ENCODE data around the gene SYS1.
A peak's percentile ranks its signal among the peaks of the same experiment; 100 is the strongest.

The SYS1 gene

DNA sequence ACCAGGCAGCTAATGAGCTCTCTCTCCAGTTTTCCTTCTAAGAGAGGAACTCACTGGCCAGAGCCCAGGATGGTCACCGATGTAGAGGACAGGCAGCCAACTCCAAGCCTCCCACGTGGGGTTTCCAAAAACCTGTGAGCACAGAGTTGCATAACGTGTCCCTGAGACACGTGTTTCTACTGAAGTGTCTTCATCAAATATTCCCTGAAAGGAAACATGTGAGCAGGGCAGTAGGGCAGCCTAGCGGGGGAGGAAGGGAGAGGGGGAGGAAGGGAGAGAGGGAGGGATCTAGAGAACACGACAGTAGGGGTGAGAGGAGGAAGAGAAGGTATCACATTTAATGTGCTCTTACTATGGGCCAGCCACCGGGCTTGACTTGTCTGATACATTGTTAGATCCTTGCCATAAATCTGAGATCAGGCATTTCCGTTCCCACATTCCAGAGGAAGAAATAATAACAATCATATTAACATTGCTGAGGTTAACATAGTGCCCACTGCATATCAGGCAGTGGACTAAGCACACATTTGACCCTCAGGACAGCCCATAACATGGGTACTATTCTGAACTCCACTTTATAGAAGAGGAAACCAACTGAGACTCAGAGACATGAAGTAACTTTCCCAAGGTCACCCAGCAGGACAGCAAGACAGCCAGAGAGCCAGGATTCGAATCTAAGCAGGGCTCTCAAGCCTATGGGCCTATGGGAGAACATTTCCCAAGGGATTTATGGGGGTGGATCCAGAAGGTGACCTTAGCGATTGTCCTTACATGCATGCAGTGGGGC, 4.5 kb upstream of the SYS1 start:
- DNase-seq: no peak

DNA sequence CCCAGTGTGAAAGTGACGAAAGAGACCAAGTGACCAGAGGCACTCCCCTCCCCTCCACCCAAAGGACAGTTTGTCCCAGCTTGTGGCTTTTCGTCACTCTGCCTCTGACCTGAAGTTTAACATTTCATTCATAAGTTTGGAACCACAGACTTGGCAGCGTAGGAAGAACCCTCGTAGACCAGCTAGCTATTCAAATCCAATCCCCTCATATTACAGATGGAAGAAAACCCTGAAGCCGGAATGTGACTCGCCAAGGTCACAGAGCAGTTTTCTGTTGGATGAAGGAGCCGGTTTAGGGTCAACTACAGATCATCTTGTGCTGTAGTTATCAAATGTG, 3.9 kb upstream of the SYS1 start:
- no peak for DNase-seq

DNA sequence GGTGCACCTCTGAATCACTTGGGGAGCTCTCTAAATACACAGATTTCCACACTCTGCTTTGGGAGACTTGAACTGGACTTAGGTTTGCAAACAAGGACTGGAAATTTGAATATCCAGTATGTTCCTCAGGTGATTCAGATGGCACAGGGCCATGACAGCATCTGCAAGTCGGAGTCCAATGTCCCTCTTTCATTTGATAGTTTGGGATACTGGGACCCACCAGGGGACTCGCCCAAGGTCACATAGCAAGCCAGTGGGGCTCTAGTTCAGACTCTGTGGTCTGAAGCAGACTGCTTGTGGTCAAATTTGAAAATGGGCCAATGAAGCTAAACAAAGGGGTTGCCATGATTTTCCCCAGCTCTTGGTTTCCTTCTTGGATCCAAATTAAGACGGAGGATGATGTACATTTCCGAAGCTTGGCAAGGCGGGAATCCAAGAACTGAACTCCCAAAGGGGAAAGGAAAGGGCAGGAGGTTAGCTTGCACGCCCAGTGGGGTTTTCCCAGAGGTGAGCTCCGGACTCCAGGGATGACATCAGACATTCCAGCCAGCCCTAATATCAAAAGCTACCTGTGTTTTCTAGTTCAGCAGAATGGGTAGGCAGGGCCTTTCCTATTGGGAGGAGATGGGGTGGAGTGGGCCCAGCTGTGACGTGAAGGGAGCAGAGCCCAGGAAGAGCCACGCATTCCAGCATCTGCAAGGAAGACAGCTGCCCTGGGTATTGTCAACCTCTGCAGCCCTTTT, 3.4 kb upstream of the SYS1 start:
- peak; percentile 94 for DNase-seq

DNA sequence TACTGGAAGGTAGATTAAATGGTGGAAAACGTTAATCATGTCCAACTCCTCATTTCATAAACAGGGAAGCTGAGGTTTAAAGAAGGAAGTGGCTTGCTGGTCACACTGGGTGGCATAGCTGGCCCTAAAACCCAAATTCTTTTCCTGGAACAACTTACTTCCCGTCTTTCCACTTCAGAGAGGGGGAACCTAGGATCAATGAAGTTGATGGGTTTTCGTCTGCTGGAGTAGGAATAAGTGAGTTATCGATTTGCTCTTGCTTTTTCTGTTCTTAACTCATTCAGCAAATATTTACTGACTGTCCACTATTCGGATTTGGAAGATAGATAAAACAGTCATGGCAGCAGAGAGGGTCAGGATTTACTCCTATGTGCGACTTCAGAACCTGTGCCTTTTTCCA, 1.2 kb upstream of the SYS1 start:
- DNase-seq: no peak

DNA sequence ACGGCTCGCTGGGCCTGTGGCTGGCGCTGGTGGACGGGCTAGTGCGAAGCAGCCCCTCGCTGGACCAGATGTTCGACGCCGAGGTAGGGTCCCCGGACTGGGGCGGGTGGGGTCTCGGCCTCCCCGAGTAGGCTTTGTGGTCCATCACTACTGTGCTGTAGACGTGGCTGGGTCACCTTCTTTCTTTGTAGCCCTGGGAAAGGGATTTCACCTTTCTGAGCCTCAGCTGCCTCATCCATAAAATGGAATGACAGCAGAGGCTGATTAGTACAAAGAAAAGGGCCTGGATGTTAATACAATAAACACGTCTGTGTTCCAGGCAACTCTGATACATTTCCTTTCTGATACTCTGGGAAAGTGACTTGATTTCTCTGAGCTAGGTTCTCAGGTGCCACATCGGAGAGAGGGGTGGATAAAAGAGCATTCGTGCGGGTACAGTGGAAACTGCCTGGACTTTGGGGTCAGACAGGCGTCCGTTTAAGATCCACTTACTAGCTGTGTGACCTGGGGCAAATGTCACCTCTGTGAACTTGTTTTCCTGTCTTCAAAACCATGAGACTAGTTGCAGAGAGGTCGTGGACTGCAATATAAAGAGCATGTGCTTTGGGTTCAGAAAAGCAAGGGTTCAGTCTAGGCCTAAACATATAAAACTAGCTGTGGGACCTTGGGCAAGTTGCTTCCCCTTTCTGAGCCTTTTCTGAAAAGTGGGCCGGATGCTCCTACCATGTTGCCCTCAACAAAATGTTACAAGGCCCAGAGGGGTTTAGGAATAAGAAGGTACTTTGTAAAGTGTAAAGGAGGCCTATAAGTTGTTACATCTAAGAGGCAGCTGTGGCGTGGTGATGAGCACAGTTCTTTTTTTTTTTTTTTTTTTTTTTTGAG, 896 bp downstream of the SYS1 start:
- no peak for DNase-seq

DNA sequence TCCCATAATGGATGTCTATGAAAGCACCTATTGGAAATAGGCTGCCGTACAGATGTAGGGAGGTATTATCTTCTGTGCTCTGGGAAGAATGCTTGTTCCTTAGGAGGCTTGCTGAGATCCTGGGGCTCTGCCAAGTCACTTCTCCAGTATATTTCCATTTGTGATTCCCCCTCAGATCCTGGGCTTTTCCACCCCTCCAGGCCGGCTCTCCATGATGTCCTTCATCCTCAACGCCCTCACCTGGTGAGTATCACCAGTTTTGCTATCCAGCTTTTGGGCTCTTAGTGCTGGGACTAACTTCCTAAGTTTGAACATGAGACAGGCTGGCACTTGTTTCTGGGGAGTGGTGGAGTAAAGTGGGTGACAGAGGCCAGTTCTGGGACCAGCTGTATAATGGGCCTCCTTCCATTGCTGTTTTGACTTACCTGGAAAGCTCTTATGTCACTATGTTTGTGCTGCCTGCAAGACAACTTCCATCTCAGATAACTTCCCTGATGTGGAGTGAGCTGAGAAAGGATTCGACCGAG, 2.6 kb downstream of the SYS1 start:
- no peak for DNase-seq

DNA sequence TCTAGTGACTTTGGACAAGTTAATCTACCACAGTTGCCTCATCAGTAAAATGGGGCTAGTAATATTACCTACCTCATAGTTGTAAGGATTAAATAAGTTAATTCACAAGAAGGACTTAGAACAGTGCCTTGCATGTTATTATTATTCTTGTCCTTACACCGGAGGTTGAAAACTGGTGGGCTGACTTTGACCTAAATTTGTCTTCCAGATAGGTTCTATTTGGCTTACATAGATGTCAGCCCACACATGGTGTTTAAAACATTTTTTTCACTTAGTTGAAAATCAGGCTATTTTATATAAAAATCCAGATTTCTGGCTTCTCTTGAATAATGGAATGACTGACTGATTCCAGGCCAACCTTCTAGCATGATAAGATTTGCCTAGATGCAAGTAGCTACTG, 3.2 kb downstream of the SYS1 start:
- DNase-seq: no peak

DNA sequence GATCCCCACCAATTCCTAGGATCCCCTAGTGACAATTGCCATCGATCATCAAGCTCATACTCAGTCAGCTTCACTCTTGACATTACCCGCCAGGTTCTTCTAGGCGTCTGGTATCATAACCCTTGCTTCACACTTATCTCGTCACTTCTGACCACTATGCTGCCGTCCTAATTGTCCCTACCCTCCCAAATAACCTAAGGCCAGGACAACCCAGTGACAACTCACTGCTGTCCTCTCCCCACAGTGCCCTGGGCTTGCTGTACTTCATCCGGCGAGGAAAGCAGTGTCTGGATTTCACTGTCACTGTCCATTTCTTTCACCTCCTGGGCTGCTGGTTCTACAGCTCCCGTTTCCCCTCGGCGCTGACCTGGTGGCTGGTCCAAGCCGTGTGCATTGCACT, 3.7 kb downstream of the SYS1 start:
- no peak for DNase-seq

DNA sequence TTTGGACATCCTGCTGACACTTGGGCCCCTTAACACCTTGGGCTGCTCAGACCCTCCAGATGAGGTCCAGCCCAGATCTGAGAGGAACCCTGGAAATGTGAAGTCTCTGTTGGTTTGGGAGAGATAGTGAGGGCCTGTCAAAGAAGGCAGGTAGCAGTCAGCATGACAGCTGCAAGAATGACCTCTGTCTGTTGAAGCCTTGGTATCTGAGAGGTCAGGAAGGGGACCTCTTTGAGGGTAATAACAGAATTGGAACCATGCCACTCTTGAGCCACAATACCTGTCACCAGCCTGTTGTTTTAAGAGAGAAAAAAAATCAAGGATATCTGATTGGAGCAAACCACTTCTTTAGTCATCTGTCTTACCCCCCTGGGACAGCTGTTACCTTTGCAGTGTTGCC, 4.2 kb downstream of the SYS1 start:
- no peak for DNase-seq

DNA sequence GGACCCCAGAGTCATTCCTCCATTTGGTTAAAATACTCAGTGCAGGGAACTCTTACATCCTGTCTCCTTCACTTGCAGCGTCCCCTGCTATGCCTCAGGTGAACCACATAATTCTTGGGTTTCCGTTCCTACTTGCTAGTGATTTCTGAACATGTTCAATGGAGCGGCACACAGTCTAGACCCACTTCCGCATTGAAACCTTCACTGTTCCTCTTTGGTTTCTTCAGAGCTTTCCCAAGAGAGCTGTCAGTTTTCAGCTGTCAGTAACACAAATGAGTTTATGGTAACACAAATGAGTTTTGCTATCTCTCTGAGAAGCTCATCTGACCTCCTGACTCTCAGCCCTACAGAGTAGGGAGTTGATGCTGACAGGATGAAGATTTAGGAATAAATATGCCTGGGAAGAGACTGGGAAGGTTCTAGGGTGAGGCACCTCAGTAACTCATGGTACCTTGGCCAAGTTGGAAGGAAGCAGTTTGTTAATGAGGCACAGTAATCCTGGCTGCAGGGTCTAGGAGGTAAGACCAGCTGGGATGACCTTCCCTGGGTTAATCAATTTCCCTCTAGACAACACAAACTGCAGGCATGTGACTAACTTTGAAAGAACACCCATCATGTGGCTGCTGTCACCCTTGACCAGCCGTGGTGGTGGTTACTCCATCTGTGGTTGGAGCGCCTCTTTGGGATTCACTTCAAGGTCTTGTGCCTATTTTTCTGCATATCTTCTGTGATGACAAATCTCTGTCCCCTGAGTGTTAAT, 5.4 kb downstream of the SYS1 start:
- no peak for DNase-seq

DNA sequence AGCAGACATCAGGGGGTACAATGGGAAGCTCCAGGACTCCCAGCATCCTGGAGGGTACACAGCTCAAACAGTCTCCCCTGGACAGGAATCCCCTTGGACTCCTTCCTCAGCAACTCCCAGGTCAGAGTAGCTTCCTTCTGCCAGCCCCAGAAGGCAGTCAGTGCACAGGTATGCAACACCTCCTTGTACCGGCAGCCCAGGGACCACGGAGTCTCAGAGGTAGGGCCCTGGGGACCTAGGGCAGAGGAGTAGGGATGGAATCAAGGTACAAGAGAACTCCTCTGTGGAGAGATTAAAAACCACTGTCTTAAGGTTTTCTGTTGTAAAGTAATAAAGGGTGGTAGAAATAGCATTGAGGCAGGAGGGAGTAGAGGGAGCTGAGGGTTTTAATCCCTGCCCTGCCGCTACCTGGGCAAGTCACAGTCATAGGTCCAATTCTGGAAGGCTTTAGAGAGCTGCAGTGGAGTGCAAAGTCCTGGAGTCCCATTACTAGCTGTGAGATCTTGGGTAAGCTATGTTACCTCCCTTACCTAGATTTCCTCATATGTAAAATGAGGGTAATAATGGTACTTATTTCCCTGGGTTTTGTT, 7.7 kb downstream of the SYS1 start:
- DNase-seq: no peak

DNA sequence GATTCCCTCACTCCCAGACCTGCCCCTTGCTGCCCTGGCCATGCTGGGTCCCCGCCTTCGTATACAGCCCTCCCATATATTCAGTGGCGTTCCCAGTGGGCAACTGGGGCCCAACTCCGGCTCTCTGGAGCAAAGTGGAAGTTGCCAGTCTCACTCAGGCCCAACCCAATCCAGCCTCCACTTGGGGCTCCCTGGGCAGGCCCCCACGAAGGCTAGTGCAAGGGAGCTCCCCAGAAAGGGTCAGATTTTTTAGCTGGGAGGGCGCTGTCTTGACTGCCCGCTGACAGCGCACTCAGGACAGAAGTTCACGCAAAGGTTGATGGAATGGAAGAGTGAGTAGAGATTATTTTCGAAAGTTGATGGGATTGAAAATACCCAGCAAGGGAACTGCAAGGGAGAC, 9.3 kb downstream of the SYS1 start:
- no peak for DNase-seq

DNA sequence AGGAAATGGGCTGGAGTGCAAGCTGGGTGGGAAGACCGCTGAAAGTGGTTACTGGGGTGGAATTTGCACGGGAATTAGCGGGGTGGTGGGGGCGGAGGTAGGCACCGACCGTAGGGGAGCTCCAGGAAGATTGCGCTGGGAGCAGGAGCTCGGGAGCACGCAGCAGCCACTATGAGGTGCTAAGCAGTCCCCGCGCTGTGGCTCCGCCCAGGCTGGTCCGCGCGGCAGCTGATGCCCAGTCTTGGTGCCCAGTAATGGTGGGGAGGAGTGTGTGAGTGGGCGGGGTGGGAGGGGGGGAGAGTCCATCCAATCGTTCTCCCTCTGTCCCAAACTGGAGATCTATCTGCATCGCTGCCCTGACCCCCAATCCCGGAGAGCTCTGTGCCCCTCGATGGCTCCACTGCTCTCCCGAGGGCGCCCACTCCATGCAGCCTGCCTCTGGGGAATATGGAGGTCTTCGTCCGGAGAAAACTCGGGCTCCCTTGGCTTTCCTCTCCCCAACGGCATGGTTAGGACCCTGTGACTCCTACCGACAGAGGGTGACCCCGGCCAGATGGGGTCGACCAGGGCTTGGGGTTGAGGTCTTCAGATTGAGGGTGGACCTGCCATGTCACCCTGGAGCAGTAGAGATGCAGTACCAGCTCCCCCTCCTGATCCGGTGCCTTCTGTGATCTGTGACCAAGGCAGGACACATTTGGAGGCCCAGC, 9.8 kb downstream of the SYS1 start:
- no peak for DNase-seq

DNA sequence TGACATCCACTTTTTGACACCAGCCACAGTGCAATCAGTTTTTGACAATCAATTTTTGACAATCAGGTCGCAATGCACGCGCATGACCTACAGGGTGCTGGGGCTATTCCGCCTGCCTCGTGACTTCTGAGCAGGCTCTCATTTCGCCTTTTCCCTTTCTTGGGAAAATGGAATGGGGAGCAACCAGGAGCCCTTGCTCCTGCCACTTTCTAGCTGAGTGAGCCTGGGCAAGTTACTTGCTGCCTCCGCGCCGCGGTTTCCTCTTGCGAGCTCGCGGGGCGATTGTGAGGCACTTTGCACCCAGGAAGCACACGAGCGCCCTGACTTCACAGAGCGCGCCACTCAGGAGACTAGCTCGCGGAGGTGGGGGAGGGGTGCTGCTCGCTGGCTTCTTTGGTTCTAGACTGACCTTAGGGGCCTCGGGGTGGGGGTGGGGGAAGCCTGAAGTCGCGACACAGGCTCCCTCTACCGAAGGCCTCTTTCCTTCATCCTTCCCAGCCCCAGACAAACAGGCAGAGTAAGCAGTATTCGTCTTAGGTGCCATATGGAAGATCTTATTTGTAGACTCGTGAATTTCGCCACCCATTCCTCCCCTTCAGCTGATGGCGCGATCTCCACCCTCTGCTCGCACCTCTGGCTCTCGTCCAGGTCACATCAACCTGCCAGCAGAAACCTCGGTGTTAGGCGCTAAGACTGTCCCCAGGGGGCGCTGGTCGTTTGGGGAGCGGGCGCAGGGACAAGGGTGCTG, 10.6 kb downstream of the SYS1 start:
- peak; percentile 93 for DNase-seq

DNA sequence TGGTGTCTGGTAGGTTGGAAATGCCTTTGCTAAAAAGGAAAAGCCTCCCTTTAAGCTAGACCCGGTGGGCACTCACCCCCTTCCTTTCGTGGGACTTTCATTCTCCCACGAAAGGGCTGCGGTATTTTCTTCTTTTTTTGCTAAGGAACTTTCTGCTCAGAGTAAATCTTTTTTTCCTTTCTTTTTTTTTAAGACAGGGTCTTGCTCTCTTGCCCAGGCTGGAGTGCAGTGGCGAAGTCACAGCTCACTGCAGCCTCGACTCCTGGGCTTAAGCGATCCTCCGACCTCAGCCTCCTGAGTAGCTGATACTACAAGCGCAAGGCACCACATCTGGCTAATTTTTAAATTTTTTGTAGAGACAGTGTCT, 11.1 kb downstream of the SYS1 start:
- DNase-seq: no peak

DNA sequence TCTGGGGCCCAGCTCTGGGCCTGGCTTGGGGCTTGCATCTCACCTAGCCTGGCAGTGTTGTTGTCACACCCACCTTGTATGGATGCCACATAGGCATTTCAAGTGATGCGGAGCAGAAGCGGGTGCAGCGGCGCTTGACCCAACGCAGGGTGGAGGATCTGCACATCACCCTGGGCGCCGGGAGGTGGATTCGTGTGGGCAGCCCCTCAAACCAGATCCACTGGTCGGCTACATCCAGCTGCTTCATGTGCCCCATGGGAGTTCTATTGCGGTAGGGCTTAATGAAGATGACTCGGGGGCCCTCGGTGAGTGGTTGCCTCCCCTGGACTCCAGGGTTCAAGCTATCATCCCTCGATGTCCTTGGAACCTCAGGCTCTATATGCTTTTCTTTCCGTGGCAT, 12.0 kb downstream of the SYS1 start:
- DNase-seq: no peak

DNA sequence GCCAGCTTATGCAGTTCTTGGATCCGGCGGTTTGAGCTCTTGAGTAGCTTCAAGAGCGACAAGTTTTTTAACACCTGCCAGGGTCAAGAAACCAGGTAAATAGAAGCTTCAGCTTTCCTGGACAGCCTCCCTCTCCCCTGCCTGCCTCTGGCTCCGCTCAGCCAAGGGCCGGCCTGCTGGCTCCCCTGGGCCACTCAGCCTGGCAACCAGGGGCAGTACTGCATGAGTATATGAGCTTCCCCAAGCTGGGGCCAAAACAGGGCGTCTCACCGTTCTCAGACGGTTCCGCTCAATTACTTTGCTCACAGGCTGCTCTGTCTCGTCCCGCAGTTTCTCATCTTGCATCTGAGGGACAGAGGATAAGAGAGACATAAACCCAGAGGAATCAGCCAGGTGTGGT, 14.3 kb downstream of the SYS1 start:
- no peak for DNase-seq

DNA sequence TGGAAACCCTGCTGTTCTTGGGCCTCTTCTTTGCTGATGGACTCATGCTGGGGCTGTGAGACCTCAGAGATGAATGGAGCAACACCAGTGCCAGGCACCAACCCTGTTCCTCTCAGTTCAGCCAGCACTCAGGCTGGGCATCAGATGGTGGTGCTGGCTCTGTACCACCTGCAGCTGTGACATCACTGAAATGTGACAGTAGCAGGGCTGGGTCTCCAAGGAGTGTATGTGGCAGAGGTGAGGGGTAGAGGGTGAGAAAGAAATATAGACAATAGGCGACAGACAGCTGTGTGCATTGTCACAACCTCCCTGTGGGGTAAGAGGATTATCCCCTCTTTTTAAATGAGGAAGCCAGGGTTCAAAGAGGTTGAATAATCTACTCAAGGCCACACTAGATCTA, 15.2 kb downstream of the SYS1 start, which contains the start of gene TP53TG5:
TSS of gene TP53TG5 (minus strand) at position 135 of the 400 bp plus-strand sequence. CDS start at position 46, 89 bp downstream.
- DNase-seq: no peak

DNA sequence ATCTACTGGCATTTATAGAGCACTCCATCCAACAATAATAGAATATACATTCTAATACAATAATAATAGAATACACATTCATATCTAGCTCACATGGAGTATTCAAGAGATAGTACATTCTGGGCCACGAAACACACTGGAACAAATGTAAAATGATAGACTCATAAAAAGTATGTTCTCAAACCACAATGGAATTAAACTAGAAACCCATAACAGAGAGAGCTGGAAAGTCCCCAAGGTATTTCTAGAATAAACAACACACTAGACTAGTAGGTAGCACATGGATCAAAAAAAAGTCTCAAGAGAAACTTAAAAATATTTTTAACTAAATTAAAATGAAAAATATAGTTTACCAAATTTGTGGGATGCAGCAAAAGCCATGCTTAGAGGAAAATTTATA, 24.3 kb downstream of the SYS1 start:
- no peak for DNase-seq

DNA sequence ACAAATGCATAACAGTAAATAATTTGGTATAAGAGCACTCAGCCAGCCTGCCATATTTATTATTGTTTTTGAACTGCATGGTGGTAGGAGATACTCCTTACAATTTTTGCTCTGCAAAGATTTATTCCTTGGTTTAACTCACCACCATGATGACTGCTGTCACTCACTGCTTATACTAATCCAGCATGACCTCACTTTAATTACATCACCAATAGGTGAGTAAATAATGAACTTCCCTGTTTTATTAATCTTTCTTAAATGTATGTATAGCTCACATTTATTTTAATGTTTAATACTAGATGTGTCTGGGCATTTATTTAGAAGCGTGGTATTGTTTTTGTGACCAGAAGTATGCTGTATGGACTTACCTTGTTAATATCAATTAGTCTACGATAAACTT, 28.0 kb downstream of the SYS1 start:
- DNase-seq: no peak

DNA sequence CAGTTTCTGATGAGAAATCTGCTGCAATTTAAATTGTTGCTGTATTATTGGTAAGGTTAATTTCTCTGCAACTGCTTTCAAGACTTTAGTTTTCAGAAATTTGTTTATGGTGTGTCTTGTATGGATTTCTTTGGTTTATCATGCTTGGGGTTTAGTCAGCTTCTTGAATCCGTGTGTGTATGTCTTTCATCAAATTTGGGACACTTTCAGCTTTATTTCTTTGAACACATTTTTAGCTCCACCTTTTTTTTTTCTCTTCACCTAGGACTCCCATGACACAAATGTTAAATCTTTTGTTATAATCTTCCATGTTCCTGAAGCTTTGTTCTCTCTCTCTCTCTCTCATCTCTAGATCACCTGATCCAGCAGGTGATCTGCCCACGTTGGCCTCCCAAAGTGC, 28.6 kb downstream of the SYS1 start:
- no peak for DNase-seq

Measured in islet precursor cell (in vitro differentiated cells).